ENCODE results near the gene SCFD2. TPM values are rescaled to one million over a fixed set of nuclear protein-coding genes. Genes with fewer than 3 reads are reported as not detected.
"Not testable (repeated sequence)": the region's sequence is repeated elsewhere in the genome, so short reads cannot be mapped to it uniquely, and the experiment has no call there.

The SCFD2 gene
- total RNA-seq, 1 donor: 33.2 TPM

DNA sequence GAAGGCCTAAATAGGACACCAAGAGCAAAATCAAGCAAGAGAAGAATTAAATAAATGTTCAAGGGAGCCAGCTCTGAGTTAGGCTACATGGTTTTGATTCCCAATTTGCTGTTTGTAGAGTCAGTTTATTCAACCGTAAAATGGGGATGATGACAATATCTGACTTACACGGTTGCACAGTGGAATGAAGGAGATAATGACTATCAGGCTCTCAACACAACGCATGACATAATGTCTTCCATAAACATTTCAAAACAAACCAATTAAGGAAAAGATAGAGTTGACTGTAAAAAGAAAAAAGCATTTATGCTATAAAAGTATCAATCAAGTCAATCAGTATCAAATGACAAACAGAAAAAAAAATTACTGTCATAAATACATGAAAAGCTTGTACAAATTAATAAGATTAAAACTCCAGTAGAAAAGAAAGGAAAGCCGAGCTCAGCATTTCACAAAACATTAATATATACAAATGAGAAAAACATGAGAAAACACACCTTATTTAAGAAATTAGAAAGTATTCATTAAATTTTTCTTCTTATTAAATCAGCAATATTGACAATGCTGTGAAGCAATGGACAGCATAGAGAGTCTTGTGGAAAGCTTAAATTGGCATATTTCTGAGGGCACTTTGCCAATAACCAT is 179.0 kb downstream of the SCFD2 start:
- no peak for DNase-seq (ENCODE audit: low read depth)
- TF ChIP-seq, protein P1, sequence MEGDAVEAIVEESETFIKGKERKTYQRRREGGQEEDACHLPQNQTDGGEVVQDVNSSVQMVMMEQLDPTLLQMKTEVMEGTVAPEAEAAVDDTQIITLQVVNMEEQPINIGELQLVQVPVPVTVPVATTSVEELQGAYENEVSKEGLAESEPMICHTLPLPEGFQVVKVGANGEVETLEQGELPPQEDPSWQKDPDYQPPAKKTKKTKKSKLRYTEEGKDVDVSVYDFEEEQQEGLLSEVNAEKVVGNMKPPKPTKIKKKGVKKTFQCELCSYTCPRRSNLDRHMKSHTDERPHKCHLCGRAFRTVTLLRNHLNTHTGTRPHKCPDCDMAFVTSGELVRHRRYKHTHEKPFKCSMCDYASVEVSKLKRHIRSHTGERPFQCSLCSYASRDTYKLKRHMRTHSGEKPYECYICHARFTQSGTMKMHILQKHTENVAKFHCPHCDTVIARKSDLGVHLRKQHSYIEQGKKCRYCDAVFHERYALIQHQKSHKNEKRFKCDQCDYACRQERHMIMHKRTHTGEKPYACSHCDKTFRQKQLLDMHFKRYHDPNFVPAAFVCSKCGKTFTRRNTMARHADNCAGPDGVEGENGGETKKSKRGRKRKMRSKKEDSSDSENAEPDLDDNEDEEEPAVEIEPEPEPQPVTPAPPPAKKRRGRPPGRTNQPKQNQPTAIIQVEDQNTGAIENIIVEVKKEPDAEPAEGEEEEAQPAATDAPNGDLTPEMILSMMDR (IDR thresholded peaks at IDR 0.05; ENCODE audit: insufficient read depth, low read depth, low read length): no peak
- H3K4me3 ChIP-seq (ENCODE audit: low read depth, low read length): no peak overlapping the region

DNA sequence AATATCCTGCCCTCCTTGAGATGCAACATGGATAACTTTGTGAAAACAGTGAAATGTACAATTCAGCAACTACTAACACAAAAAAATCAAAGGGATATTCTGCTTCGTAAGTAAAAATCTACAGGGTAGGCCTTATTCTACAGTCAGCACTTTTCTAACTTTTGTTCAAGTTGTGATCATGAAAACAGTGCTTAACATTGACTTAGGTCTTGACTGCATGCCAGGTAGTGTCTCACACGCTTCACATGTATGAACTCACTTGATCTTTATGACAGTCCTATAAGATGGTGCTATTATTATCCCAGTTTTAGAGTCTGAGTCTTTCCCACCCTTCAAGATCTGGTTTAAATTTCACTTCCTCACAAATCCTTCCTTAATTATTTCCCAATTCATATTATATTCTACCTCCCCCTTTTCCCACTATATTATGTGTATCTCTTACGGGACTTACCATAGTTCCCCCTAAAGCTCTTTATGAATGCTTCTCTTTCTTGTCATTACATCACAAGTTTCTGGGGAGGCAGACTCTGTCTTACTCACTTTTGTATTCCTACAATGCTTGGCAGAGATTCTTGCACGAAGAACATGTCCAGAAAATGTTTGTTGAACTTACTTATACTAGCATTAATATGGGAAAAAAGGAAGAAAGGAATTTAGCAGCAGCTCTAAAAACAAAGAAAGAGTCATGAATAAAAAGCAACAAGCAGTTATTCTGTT is 179.8 kb downstream of the SCFD2 start:
- peak; percentile 21 for DNase-seq (ENCODE audit: low read depth)
- TF ChIP-seq, protein P1 (IDR thresholded peaks at IDR 0.05; ENCODE audit: insufficient read depth, low read depth, low read length): no peak
- H3K4me3 ChIP-seq (ENCODE audit: low read depth, low read length): no peak overlapping the region

DNA sequence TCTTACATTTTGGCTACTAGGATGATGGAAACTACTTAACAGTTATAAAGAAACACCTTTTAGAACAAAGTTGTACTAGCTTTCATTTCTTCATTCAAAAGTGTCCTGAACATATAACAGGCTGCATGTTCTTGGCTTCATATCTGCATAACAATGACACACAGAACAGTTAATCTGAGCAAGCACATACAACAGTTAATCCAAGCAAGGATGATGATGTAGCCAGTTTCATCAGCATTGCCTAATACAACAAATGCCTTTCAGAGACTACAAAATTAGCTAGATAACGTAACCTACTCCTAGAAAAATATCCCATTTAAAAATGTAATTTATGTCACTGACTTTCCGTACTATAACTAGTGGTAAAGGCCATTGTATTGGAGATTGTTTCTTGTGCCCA is 182.1 kb downstream of the SCFD2 start:
- TF ChIP-seq, protein P1 (IDR thresholded peaks at IDR 0.05; ENCODE audit: insufficient read depth, low read depth, low read length): no peak
- peak; percentile 48 for DNase-seq (ENCODE audit: low read depth)
- H3K4me3 ChIP-seq (ENCODE audit: low read depth, low read length): no peak overlapping the region

DNA sequence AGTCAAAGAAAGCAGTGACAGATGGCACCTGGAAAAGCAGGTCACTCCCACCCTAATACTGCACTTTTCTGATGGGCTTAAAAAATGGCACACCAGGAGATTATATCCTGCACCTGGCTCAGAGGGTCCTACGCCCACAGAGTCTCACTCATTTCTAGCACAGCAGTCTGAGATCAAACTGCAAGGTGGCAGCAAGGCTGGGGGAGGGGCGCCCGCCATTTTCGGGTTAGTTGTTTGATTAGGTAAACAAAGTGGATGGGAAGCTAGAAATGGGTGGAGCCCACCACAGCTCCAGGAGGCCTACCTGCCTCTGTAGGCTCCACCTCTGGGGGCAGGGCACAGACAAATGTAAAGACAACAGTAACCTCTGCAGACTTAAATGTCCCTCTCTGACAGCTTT is 188.1 kb downstream of the SCFD2 start:
- not testable (repeated sequence) for H3K4me3 ChIP-seq (ENCODE audit: low read depth, low read length); DNase-seq (ENCODE audit: low read depth)

DNA sequence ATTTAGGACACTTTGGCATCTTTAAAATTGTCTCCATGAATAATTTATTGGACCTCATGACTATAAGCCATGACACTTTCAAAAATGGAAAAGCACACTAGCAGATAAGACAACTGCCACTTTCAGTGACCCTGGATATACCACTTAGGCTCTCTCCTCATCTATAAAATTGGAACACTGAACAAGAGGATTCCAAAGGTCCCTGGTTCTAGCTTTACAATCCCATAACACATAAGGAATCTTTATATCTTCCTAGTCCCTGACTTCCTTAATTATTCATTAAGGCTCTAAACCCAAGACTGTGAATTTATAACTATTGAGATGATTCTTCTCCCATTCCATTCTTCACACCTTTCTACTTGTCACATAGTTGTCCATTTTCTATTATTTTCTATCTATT is 190.2 kb downstream of the SCFD2 start:
- DNase-seq (ENCODE audit: low read depth): no peak
- H3K4me3 ChIP-seq (ENCODE audit: low read depth, low read length): no peak overlapping the region
- TF ChIP-seq, protein P1 (IDR thresholded peaks at IDR 0.05; ENCODE audit: insufficient read depth, low read depth, low read length): no peak

DNA sequence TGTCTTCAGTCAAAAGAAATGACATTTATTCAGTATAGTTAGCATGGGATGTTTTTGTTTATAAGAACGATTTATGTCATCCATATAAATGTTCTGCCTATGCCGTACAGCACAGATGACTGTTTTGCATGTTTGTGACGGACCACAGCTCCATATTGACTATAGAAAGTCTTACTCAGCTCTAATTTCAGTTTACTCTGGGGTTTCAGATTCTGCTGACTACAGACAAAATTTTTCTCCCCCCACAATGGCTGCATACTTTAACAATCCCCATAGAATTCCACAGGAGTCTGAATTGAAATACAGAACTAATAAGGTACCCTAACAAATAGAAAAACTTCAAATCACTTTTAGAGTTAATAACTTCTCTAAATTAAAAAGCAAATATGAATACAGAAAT is 191.0 kb downstream of the SCFD2 start:
- TF ChIP-seq, protein P1 (IDR thresholded peaks at IDR 0.05; ENCODE audit: insufficient read depth, low read depth, low read length): no peak
- no peak overlapping the region for H3K4me3 ChIP-seq (ENCODE audit: low read depth, low read length)
- no peak for DNase-seq (ENCODE audit: low read depth)

DNA sequence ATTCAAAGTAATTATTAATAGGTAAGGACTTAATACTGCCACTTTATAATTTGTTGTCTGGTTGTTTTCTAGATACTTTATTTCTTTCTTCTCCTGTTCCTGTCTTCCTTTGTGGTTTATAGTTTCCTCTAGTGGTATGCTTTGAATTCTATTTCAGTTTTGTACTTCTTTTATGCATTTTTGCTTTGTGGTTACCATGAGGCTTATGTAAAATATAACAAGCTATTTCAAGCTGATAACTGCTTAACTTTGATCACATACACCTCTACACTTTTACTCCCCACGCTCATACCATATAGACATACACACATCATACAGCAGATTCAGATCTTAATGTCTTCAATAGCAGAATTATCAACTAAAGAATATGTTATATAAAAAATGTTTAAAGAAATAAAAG is 192.3 kb downstream of the SCFD2 start:
- no peak overlapping the region for H3K4me3 ChIP-seq (ENCODE audit: low read depth, low read length)
- no peak for DNase-seq (ENCODE audit: low read depth)
- TF ChIP-seq, protein P1 (IDR thresholded peaks at IDR 0.05; ENCODE audit: insufficient read depth, low read depth, low read length): no peak
